Fibroblast of lung (primary cell): ENCODE measurements around the gene ATP5F1E.

Source experiments
- EZH2 ChIP-seq: IDR thresholded peaks from 2 replicates; pipeline ENCODE4 v1.5.1; 2012; ENCODE audit warnings: low read length, control low read depth, mild to moderate bottlenecking; ENCODE audit errors: missing control alignments
- TF ChIP-seq, protein P1 (sequence below), 2 donors: IDR thresholded peaks in 1 of 2; conservative IDR thresholded peaks in 1 of 2; 1 replicate in 1 of 2; 2 replicates in 1 of 2; pipeline ENCODE4 v1.5.1; 2011 to 2012; ENCODE audit warnings: low read length in 2 of 2, control low read depth in 1 of 2, inconsistent platforms in 1 of 2, low read depth in 1 of 2, mild to moderate bottlenecking in 1 of 2

DNA sequence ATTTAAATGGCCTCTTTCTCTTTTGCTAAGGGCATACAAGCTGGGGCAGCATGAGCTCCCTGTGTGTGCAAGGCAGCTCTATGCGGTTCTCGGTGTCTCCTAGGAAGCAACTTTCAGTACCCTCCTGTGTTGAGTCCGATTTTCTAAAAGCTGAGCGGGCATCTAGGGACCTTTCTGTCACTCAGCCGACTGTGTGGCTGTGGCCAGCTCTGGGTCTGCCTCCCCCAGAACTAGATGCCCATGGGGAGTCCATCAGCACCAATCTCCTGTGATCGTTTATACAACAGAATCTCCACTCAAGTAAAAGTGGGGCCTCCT, 43.6 kb downstream of the ATP5F1E start:
- TF ChIP-seq EZH2 = no peak
- TF ChIP-seq, protein P1, sequence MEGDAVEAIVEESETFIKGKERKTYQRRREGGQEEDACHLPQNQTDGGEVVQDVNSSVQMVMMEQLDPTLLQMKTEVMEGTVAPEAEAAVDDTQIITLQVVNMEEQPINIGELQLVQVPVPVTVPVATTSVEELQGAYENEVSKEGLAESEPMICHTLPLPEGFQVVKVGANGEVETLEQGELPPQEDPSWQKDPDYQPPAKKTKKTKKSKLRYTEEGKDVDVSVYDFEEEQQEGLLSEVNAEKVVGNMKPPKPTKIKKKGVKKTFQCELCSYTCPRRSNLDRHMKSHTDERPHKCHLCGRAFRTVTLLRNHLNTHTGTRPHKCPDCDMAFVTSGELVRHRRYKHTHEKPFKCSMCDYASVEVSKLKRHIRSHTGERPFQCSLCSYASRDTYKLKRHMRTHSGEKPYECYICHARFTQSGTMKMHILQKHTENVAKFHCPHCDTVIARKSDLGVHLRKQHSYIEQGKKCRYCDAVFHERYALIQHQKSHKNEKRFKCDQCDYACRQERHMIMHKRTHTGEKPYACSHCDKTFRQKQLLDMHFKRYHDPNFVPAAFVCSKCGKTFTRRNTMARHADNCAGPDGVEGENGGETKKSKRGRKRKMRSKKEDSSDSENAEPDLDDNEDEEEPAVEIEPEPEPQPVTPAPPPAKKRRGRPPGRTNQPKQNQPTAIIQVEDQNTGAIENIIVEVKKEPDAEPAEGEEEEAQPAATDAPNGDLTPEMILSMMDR (conservative IDR thresholded peaks at IDR 0.05 in 1 of 2, IDR thresholded peaks at IDR 0.05 in 1 of 2; ENCODE audit: low read depth in 1 of 2, low read length in 2 of 2) = no peak
